ENCODE results near the gene PHLDB3. TPM values are rescaled to one million over a fixed set of nuclear protein-coding genes. Genes with fewer than 3 reads are reported as not detected.

PHLDB3 gene
- total and polyA plus RNA-seq, 2 donors (not counting 3 experiments of a cell fraction or from before 2014, with no cell fraction given): 5.5 to 12.0 TPM

- Histone ChIP-seq H3K9me1 (replicated peaks; ENCODE audit: control insufficient read depth, extremely low read depth, insufficient read depth, low read length) (no peaks in the 10 kb centered on the region), H3K4me3 (replicated peaks in 1 of 3; ENCODE audit: insufficient read depth in 1 of 3, low read depth in 1 of 3, low read length in 3 of 3) (no peak overlapping the region), H3K79me2 (ENCODE audit: control insufficient read depth, insufficient read depth, low read length) (no peaks in the 10 kb centered on the region), H3K9ac (replicated peaks; ENCODE audit: extremely low read depth, insufficient read depth, low read length) (no peak overlapping the region), H3K27ac (ENCODE audit: insufficient read depth, low read depth, low read length) (no peak overlapping the region), H3K27me3 (ENCODE audit: control insufficient read depth in 2 of 2, insufficient read depth in 2 of 2, low read length in 2 of 2) (no peaks in the 10 kb centered on the region), H3K9me3 (replicated peaks; ENCODE audit: control insufficient read depth, insufficient read depth, low read length) (no peaks in the 10 kb centered on the region), H3K36me3 (ENCODE audit: control insufficient read depth in 2 of 2, extremely low read depth in 1 of 2, insufficient read depth in 2 of 2, low read length in 2 of 2) (peaks cover 0 to 11% of the 10 kb centered on the region in 2 experiments), H3K4me1 (ENCODE audit: control insufficient read depth, extremely low read depth, insufficient read depth, low read length) (peaks cover 11% of the 10 kb centered on the region), H3K4me2 (ENCODE audit: insufficient read depth, low read length) (no peak overlapping the region), H2AFZ (ENCODE audit: low read depth, low read length) (no peak overlapping the region), H4K20me1 (replicated peaks; ENCODE audit: control insufficient read depth, extremely low read depth, insufficient read depth, low read length) (no peaks in the 10 kb centered on the region)
- intact Hi-C loops (cut with micrococcal nuclease): no loop called here
- TF ChIP-seq, protein P1, sequence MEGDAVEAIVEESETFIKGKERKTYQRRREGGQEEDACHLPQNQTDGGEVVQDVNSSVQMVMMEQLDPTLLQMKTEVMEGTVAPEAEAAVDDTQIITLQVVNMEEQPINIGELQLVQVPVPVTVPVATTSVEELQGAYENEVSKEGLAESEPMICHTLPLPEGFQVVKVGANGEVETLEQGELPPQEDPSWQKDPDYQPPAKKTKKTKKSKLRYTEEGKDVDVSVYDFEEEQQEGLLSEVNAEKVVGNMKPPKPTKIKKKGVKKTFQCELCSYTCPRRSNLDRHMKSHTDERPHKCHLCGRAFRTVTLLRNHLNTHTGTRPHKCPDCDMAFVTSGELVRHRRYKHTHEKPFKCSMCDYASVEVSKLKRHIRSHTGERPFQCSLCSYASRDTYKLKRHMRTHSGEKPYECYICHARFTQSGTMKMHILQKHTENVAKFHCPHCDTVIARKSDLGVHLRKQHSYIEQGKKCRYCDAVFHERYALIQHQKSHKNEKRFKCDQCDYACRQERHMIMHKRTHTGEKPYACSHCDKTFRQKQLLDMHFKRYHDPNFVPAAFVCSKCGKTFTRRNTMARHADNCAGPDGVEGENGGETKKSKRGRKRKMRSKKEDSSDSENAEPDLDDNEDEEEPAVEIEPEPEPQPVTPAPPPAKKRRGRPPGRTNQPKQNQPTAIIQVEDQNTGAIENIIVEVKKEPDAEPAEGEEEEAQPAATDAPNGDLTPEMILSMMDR (IDR thresholded peaks at IDR 0.05; ENCODE audit: extremely low read depth in 1 of 2, insufficient read depth in 1 of 2, low read depth in 1 of 2, low read length in 2 of 2): no peak
- TF ChIP-seq, protein P2, sequence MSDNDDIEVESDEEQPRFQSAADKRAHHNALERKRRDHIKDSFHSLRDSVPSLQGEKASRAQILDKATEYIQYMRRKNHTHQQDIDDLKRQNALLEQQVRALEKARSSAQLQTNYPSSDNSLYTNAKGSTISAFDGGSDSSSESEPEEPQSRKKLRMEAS (IDR thresholded peaks at IDR 0.05; ENCODE audit: insufficient read depth, insufficient read length): no peak
- TF ChIP-seq POLR2A (IDR thresholded peaks at IDR 0.05; ENCODE audit: low read depth, low read length) (no peak), EZH2 (IDR thresholded peaks at IDR 0.05; ENCODE audit: borderline replicate concordance, low read depth, low read length, severe bottlenecking) (no peak), FOS (IDR thresholded peaks at IDR 0.05; ENCODE audit: borderline replicate concordance, insufficient read depth, low read length) (no peak), MYC (IDR thresholded peaks at IDR 0.05; ENCODE audit: low read depth, low read length) (no peak), JUN (IDR thresholded peaks at IDR 0.05; ENCODE audit: borderline replicate concordance, insufficient read depth, insufficient read length, low read depth) (no peak)
- FAIRE-seq (no peak), DNase-seq (ENCODE audit: low read depth, low spot score) (no peak)
- dilution Hi-C loops (cut with MboI; ENCODE audit: extremely low pct_ligation_motif_present, low sequenced_read_pairs): no loop called here
- CTCF ChIA-PET: interaction anchor here (4.3 to 4.4 kb wide), 2 partner anchors 12 to 60 kb away, joined by 26 read pairs; no protein-coding TSS in a partner anchor
- BruUV-seq (replicated peaks): no TSS peak
- POLR2A ChIA-PET: no interaction called here
Measured at GRCh38 chr19:43507880-43508279, 3.3 kb upstream of the PHLDB3 start.
